GM23338 (cell line): ENCODE data around the gene CD46. TPM values are rescaled to one million over a fixed set of nuclear protein-coding genes. Genes with fewer than 3 reads are reported as not detected.

Experiments
- ATAC-seq: fragments of 200-7000 bp; cut with Tn5 transposase; 3 replicates; pipeline ENCODE4 v1.9.1; 2020
- DNase-seq: peaks from one replicate; pipeline ENCODE4 v3.0.0-alpha.2; 2015; ENCODE audit warnings: low spot score
- H2AFZ ChIP-seq: fragments of 200-600 bp; sonication (generic); 2 replicates; pipeline ENCODE4 v1.8.0; 2016; ENCODE audit warnings: antibody characterized with exemption, mild to moderate bottlenecking, moderate library complexity
- H3F3A ChIP-seq: fragments of 200-600 bp; sonication (generic); replicated peaks from 2 replicates; pipeline ENCODE4 v1.8.0; 2017; ENCODE audit warnings: antibody characterized with exemption, mixed run types, low read depth
- H3K27ac ChIP-seq: fragments of 200-600 bp; sonication (generic); 2 replicates; pipeline ENCODE4 v1.6.1; 2016; ENCODE audit warnings: low read depth
- H3K27me3 ChIP-seq: fragments of 200-600 bp; sonication (generic); 2 replicates; pipeline ENCODE4 v1.8.0; 2016; ENCODE audit warnings: mild to moderate bottlenecking, mixed run types, moderate library complexity; ENCODE audit not compliant: insufficient read depth
- H3K36me3 ChIP-seq: fragments of 200-600 bp; sonication (generic); 2 replicates; pipeline ENCODE4 v1.8.0; 2016; ENCODE audit warnings: mild to moderate bottlenecking; ENCODE audit not compliant: insufficient read depth
- H3K4me1 ChIP-seq: fragments of 200-600 bp; sonication (generic); 2 replicates; pipeline ENCODE4 v1.8.0; 2016; ENCODE audit warnings: mild to moderate bottlenecking, moderate library complexity; ENCODE audit not compliant: insufficient read depth
- H3K4me2 ChIP-seq: fragments of 200-600 bp; sonication (generic); 2 replicates; pipeline ENCODE4 v1.7.1; 2017; ENCODE audit warnings: mixed run types
- H3K4me3 ChIP-seq: fragments of 200-600 bp; sonication (generic); 2 replicates; pipeline ENCODE4 v1.6.1; 2016; ENCODE audit warnings: mixed run types
- H3K79me2 ChIP-seq: fragments of 200-600 bp; sonication (generic); replicated peaks from 2 replicates; pipeline ENCODE4 v1.8.0; 2017; ENCODE audit warnings: mild to moderate bottlenecking; ENCODE audit not compliant: insufficient read depth
- H3K9me2 ChIP-seq: fragments of 200-600 bp; sonication (generic); 2 replicates; pipeline ENCODE4 v1.8.0; 2017; ENCODE audit not compliant: insufficient read depth
- H4K20me1 ChIP-seq: fragments of 200-600 bp; sonication (generic); replicated peaks from 2 replicates; pipeline ENCODE4 v1.8.0; 2017; ENCODE audit warnings: mild to moderate bottlenecking; ENCODE audit not compliant: insufficient read depth
- H3K27ac Mint-ChIP-seq: 2 replicates; pipeline ENCODE4 v1.8.0; 2020; ENCODE audit warnings: inconsistent platforms, mild to moderate bottlenecking, moderate library complexity, mixed read lengths
- H3K27me3 Mint-ChIP-seq: 3 replicates; pipeline ENCODE4 v1.8.0; 2022; ENCODE audit warnings: low read depth, mild to moderate bottlenecking, moderate library complexity, mixed read lengths, inconsistent platforms; ENCODE audit not compliant: insufficient read depth, poor library complexity
- H3K36me3 Mint-ChIP-seq: 3 replicates; pipeline ENCODE4 v1.8.0; 2021; ENCODE audit warnings: low read depth, mild to moderate bottlenecking, inconsistent platforms, moderate library complexity, mixed read lengths
- H3K4me1 Mint-ChIP-seq: 3 replicates; pipeline ENCODE4 v1.8.0; 2020; ENCODE audit warnings: mild to moderate bottlenecking, inconsistent platforms, mixed read lengths
- H3K4me3 Mint-ChIP-seq: 3 replicates; pipeline ENCODE4 v1.8.0; 2021; ENCODE audit warnings: moderate library complexity, mild to moderate bottlenecking, inconsistent platforms, mixed read lengths
- H3K9me3 Mint-ChIP-seq: 3 replicates; pipeline ENCODE4 v1.8.0; 2020; ENCODE audit warnings: moderate library complexity, mild to moderate bottlenecking, inconsistent platforms, mixed read lengths
- CREB1 ChIP-seq: fragments of 250-450 bp; sonication (Bioruptor Pico); IDR thresholded peaks from 2 replicates; pipeline ENCODE4 v1.5.0; 2020; ENCODE audit warnings: low read depth, mild to moderate bottlenecking, moderate library complexity
- CTCF ChIP-seq, 2 experiments: fragments of 200-600 bp in 1 of 2; sonication (generic) in 1 of 2; conservative IDR thresholded peaks; 2 replicates each; pipeline versions ENCODE4 v1.5.1 to v1.6.1; 2016 to 2017; ENCODE audit warnings: antibody characterized with exemption in 2 of 2, low read depth in 2 of 2, mild to moderate bottlenecking in 2 of 2, moderate library complexity in 1 of 2
- ETS1 ChIP-seq: IDR thresholded peaks from 2 replicates; pipeline ENCODE4 v1.6.1; 2016; ENCODE audit warnings: antibody characterized with exemption
- EZH2 ChIP-seq: fragments of 200-600 bp; sonication (generic); IDR thresholded peaks from one replicate; pipeline ENCODE4 v1.8.0; 2017; ENCODE audit warnings: antibody characterized with exemption, mild to moderate bottlenecking, low read depth; ENCODE audit not compliant: unreplicated experiment
- EZH2phosphoT487 ChIP-seq: fragments of 200-600 bp; sonication (generic); IDR thresholded peaks from one replicate; pipeline ENCODE4 v1.8.1; 2018; ENCODE audit warnings: antibody characterized with exemption; ENCODE audit not compliant: unreplicated experiment
- JUNB ChIP-seq: IDR thresholded peaks from one replicate; pipeline ENCODE4 v1.6.1; 2016; ENCODE audit warnings: antibody characterized with exemption; ENCODE audit not compliant: unreplicated experiment
- NANOG ChIP-seq: IDR thresholded peaks from 2 replicates; pipeline ENCODE4 v1.6.1; 2016; ENCODE audit warnings: antibody characterized with exemption, borderline replicate concordance
- POLR2AphosphoS5 ChIP-seq: IDR thresholded peaks from 2 replicates; pipeline ENCODE4 v1.6.1; 2016; ENCODE audit warnings: antibody characterized with exemption, low read depth
- REST ChIP-seq: IDR thresholded peaks from one replicate; pipeline ENCODE4 v1.6.1; 2018; ENCODE audit warnings: antibody characterized with exemption; ENCODE audit not compliant: unreplicated experiment
- STAT1 ChIP-seq: IDR thresholded peaks from one replicate; pipeline ENCODE4 v1.6.1; 2016; ENCODE audit warnings: antibody characterized with exemption; ENCODE audit not compliant: unreplicated experiment
- ZNF114 ChIP-seq: fragments of 250-450 bp; sonication (Bioruptor Pico); IDR thresholded peaks from 2 replicates; pipeline ENCODE4 v1.5.0; 2020; ENCODE audit warnings: mild to moderate bottlenecking, moderate library complexity
- ZNF331 ChIP-seq: fragments of 250-450 bp; sonication (Bioruptor Pico); IDR thresholded peaks from 2 replicates; pipeline ENCODE4 v1.5.0; 2020; ENCODE audit warnings: low read depth, mild to moderate bottlenecking, moderate library complexity
- ZNF462 ChIP-seq: fragments of 250-450 bp; sonication (Bioruptor Pico); IDR thresholded peaks from 2 replicates; pipeline ENCODE4 v1.5.0; 2020; ENCODE audit warnings: mild to moderate bottlenecking, moderate library complexity
- polyA plus RNA-seq: library from polyadenylated mRNA; unstranded; fragments of >200 nt; fragmentation: Nextera tagmentation; extraction: Ambion mirVana; gene quantifications from 2 replicates; pipeline ENCODE4 v1.2.1, GENCODE V29; 2016
- total RNA-seq: library from RNA; depleted of rRNA; stranded (reverse); fragments of >200 nt; shearing (Covaris generic); gene quantifications from 2 replicates; pipeline ENCODE4 v1.2.3, GENCODE V29; 2014

The CD46 gene
- total and polyA plus RNA-seq, 2 experiments from 2014 or later, result 199 to 209 TPM

- no peak overlapping the region for H3K27ac Mint-ChIP-seq
Measured at GRCh38 chr1:207791290-207791689, 39.4 kb downstream of the CD46 start.

More at GRCh38 chr1:207791290-207791689, 39.4 kb downstream of the CD46 start:
- H2AFZ ChIP-seq, result no peak overlapping the region
- Mint-ChIP-seq H3K36me3 (peaks cover 34% of the 10 kb centered on the region; the same call in 2 of the 3 replicates), H3K9me3 (no peaks in the 10 kb centered on the region), H3K4me3 (no peak overlapping the region), H3K27me3 (peaks cover 2% of the 10 kb centered on the region), H3K4me1 (no peaks in the 10 kb centered on the region)
- H3K4me3 ChIP-seq, result no peak overlapping the region
- H3F3A ChIP-seq, result no peaks in the 10 kb centered on the region; the same call in 1 of the 2 replicates
- H3K4me2 ChIP-seq, result no peak overlapping the region
- peaks cover 17% of the 10 kb centered on the region; the same call in 1 of the 2 replicates for H4K20me1 ChIP-seq
- DNase-seq, result no peak
- no peak overlapping the region for H3K27ac ChIP-seq
- H3K9me2 ChIP-seq, result no peaks in the 10 kb centered on the region
- TF ChIP-seq STAT1, result no peak
- TF ChIP-seq EZH2, result no peak
- TF ChIP-seq NANOG, result no peak
- no peak for TF ChIP-seq EZH2phosphoT487
- TF ChIP-seq ZNF462, result no peak
- no peak for TF ChIP-seq CTCF (conservative IDR thresholded peaks at IDR 0.05; ENCODE audit: low read depth in 2 of 2)
- no peak for TF ChIP-seq CREB1
- no peak for TF ChIP-seq ZNF114 (CRISPR knock-in tag)
- no peak for TF ChIP-seq REST
- TF ChIP-seq JUNB, result no peak
- TF ChIP-seq ETS1, result no peak
- TF ChIP-seq ZNF331 (CRISPR knock-in tag), result no peak
- no peak for TF ChIP-seq POLR2AphosphoS5
- H3K36me3 ChIP-seq, result peaks cover 16% of the 10 kb centered on the region; the same call in 1 of the 2 replicates
- no peaks in the 10 kb centered on the region for H3K79me2 ChIP-seq
- H3K4me1 ChIP-seq, result no peaks in the 10 kb centered on the region
- no peak for ATAC-seq
- no peaks in the 10 kb centered on the region for H3K27me3 ChIP-seq
